H9 (cell line): ENCODE measurements around the gene MYH2. TPM values are rescaled to one million over a fixed set of nuclear protein-coding genes. Genes with fewer than 3 reads are reported as not detected.

Experiments used
- DNase-seq: peaks from one replicate; pipeline ENCODE4 v3.0.0-alpha.2; 2017
- H2AFZ ChIP-seq: one replicate; pipeline ENCODE4 v1.6.1; 2013; ENCODE audit warnings: mild to moderate bottlenecking, low read length, control low read depth, moderate library complexity
- H2AK5ac ChIP-seq: 2 replicates; pipeline ENCODE4 v1.6.1; 2013; ENCODE audit warnings: low read length, control low read depth, mixed read lengths; ENCODE audit not compliant: insufficient read length
- H2BK120ac ChIP-seq: one replicate; pipeline ENCODE4 v1.6.1; 2013; ENCODE audit warnings: low read depth, mild to moderate bottlenecking, low read length, control low read depth, inconsistent platforms; ENCODE audit not compliant: poor library complexity, severe bottlenecking
- H2BK12ac ChIP-seq: 2 replicates; pipeline ENCODE4 v1.6.1; 2013; ENCODE audit warnings: low read length, control low read depth, mixed read lengths, low read depth; ENCODE audit not compliant: insufficient read length
- H2BK15ac ChIP-seq: 2 replicates; pipeline ENCODE4 v1.6.1; 2013; ENCODE audit warnings: low read depth, low read length, control low read depth
- H2BK20ac ChIP-seq: one replicate; pipeline ENCODE4 v1.6.1; 2013; ENCODE audit warnings: low read depth, mild to moderate bottlenecking, low read length, control low read depth, inconsistent platforms; ENCODE audit not compliant: poor library complexity, severe bottlenecking
- H2BK5ac ChIP-seq: 2 replicates; pipeline ENCODE4 v1.6.1; 2013; ENCODE audit warnings: low read length, control low read depth, mixed read lengths; ENCODE audit not compliant: insufficient read length
- H3K14ac ChIP-seq: 2 replicates; pipeline ENCODE4 v1.6.1; 2013; ENCODE audit warnings: low read length, control low read depth; ENCODE audit not compliant: insufficient read depth
- H3K18ac ChIP-seq: 2 replicates; pipeline ENCODE4 v1.6.1; 2013; ENCODE audit warnings: low read depth, mild to moderate bottlenecking, mixed read lengths, low read length, control low read depth; ENCODE audit not compliant: insufficient read length
- H3K23ac ChIP-seq: 2 replicates; pipeline ENCODE4 v1.6.1; 2013; ENCODE audit warnings: low read length, control low read depth, mixed read lengths, low read depth; ENCODE audit not compliant: insufficient read length
- H3K23me2 ChIP-seq: 2 replicates; pipeline ENCODE4 v1.6.1; 2013; ENCODE audit warnings: low read depth, mild to moderate bottlenecking, mixed read lengths, low read length, control low read depth; ENCODE audit not compliant: insufficient read length, poor library complexity, severe bottlenecking
- H3K27ac ChIP-seq: 2 replicates; pipeline ENCODE4 v1.5.1; 2013; ENCODE audit warnings: low read length, control low read depth, mixed read lengths, low read depth; ENCODE audit not compliant: insufficient read length
- H3K27me3 ChIP-seq: 2 replicates; pipeline ENCODE4 v1.6.1; 2013; ENCODE audit warnings: low read length, control low read depth, inconsistent platforms; ENCODE audit not compliant: insufficient read depth
- H3K4ac ChIP-seq: 2 replicates; pipeline ENCODE4 v1.6.1; 2013; ENCODE audit warnings: low read depth, mild to moderate bottlenecking, control low read depth, inconsistent platforms, low read length, moderate library complexity
- H3K4me1 ChIP-seq: 2 replicates; pipeline ENCODE4 v1.6.1; 2013; ENCODE audit warnings: low read length, control low read depth, inconsistent platforms; ENCODE audit not compliant: insufficient read depth
- H3K4me2 ChIP-seq: 2 replicates; pipeline ENCODE4 v1.6.1; 2013; ENCODE audit warnings: low read length, control low read depth, mixed read lengths; ENCODE audit not compliant: insufficient read length, insufficient read depth
- H3K56ac ChIP-seq: 2 replicates; pipeline ENCODE4 v1.6.1; 2013; ENCODE audit warnings: low read depth, mild to moderate bottlenecking, mixed read lengths, low read length, control low read depth; ENCODE audit not compliant: insufficient read length
- H3K79me1 ChIP-seq: 2 replicates; pipeline ENCODE4 v1.6.1; 2013; ENCODE audit warnings: low read depth, mild to moderate bottlenecking, moderate library complexity, low read length, control low read depth, inconsistent platforms; ENCODE audit not compliant: insufficient read depth, poor library complexity, severe bottlenecking
- H3K79me2 ChIP-seq: 2 replicates; pipeline ENCODE4 v1.6.1; 2013; ENCODE audit warnings: low read length, control low read depth, inconsistent platforms; ENCODE audit not compliant: insufficient read depth
- H3K9ac ChIP-seq: 2 replicates; pipeline ENCODE4 v1.6.1; 2013; ENCODE audit warnings: low read length, control low read depth, mixed read lengths; ENCODE audit not compliant: insufficient read length; ENCODE audit errors: extremely low read depth
- H3K9me3 ChIP-seq: one replicate; pipeline ENCODE4 v1.6.1; 2013; ENCODE audit warnings: low read depth, low read length, inconsistent platforms; ENCODE audit not compliant: control insufficient read depth
- H3T11ph ChIP-seq: one replicate; pipeline ENCODE4 v1.6.1; 2013; ENCODE audit warnings: mild to moderate bottlenecking, low read length, control low read depth, inconsistent platforms
- H4K20me1 ChIP-seq: one replicate; pipeline ENCODE4 v1.6.1; 2013; ENCODE audit not compliant: control insufficient read depth, insufficient read length, insufficient read depth
- H4K5ac ChIP-seq: 2 replicates; pipeline ENCODE4 v1.6.1; 2013; ENCODE audit warnings: low read depth, mild to moderate bottlenecking, mixed read lengths, low read length, control low read depth; ENCODE audit not compliant: insufficient read length
- H4K8ac ChIP-seq: replicated peaks from 2 replicates; pipeline ENCODE4 v1.6.1; 2013; ENCODE audit warnings: low read length, control low read depth, mixed read lengths, low read depth; ENCODE audit not compliant: insufficient read length
- H4K91ac ChIP-seq: 2 replicates; pipeline ENCODE4 v1.6.1; 2013; ENCODE audit warnings: low read depth, mild to moderate bottlenecking, moderate library complexity, mixed read lengths, low read length, control low read depth; ENCODE audit not compliant: insufficient read length
- H3K27ac Mint-ChIP-seq, 3 experiments: 2 replicates in 2 of 3; 3 replicates in 1 of 3; pipeline ENCODE4 v1.8.0; 2020 to 2021; ENCODE audit warnings: mixed read lengths in 3 of 3, mild to moderate bottlenecking in 1 of 3, moderate library complexity in 1 of 3
- H3K27me3 Mint-ChIP-seq: 2 replicates; pipeline ENCODE4 v1.8.0; 2021; ENCODE audit warnings: low read depth, mild to moderate bottlenecking, moderate library complexity, mixed read lengths
- H3K36me3 Mint-ChIP-seq, 3 experiments: 2 replicates in 2 of 3; 3 replicates in 1 of 3; pipeline ENCODE4 v1.8.0; 2020 to 2021; ENCODE audit warnings: low read depth in 3 of 3, mixed read lengths in 3 of 3; ENCODE audit not compliant: insufficient read depth in 1 of 3
- H3K4me1 Mint-ChIP-seq, 2 experiments: 2 replicates each; pipeline ENCODE4 v1.8.0; 2020; ENCODE audit warnings: mixed read lengths in 2 of 2
- H3K4me3 Mint-ChIP-seq, 2 experiments: 2 replicates in 1 of 2; 3 replicates in 1 of 2; pipeline ENCODE4 v1.8.0; 2020 to 2021; ENCODE audit warnings: mild to moderate bottlenecking in 2 of 2, mixed read lengths in 2 of 2, moderate library complexity in 1 of 2
- H3K9me3 Mint-ChIP-seq, 2 experiments: 2 replicates in 1 of 2; 3 replicates in 1 of 2; pipeline ENCODE4 v1.8.0; 2020; ENCODE audit warnings: mild to moderate bottlenecking in 2 of 2, mixed read lengths in 2 of 2, moderate library complexity in 1 of 2
- WGBS: extraction: QIAGEN DNeasy Blood & Tissue Kit; methylation state at CpG from one replicate; pipeline ENCODE4 v1.1.7; 2013; ENCODE audit warnings: missing lambda C conversion rate, low lambda C conversion rate, mixed read lengths; ENCODE audit not compliant: insufficient read length; ENCODE audit errors: extremely low coverage; 5-methylcytosine and 5-hydroxymethylcytosine counted together
- total RNA-seq: library from RNA; stranded (reverse); gene quantifications from 2 replicates; pipeline ENCODE4 v1.2.1, GENCODE V29; 2021
- TF ChIP-seq, protein P1 (sequence below): fragments of 200-600 bp; sonication (generic); conservative IDR thresholded peaks from 3 replicates; pipeline ENCODE4 v1.8.0; 2021; ENCODE audit warnings: antibody characterized with exemption, mild to moderate bottlenecking

MYH2 gene
- total RNA-seq, 1 experiment from 2014 or later = 0.68 TPM

GRCh38 chr17:10563991-10564660 is 14.7 kb upstream of the MYH2 start:
- H3K23me2 ChIP-seq = no peaks in the 10 kb centered on the region
- H3K56ac ChIP-seq = no peak overlapping the region
- H3K4me1 ChIP-seq = no peaks in the 10 kb centered on the region
- H4K8ac ChIP-seq = no peak overlapping the region
- Mint-ChIP-seq H3K4me3 (no peak overlapping the region), H3K27ac (no peak overlapping the region), H3K4me1 (peaks cover 0 to 3% of the 10 kb centered on the region in 2 experiments; a peak in 1 of 4 replicates), H3K36me3 (peaks cover 0 to 4% (median 0%) of the 10 kb centered on the region in 3 experiments; a peak in 2 of 7 replicates), H3K9me3 (no peaks in the 10 kb centered on the region; a peak in 1 of 5 replicates), H3K27me3 (no peaks in the 10 kb centered on the region)
- no peak overlapping the region for H4K91ac ChIP-seq
- no peak overlapping the region for H2BK12ac ChIP-seq
- no peaks in the 10 kb centered on the region for H3K27me3 ChIP-seq
- H2BK20ac ChIP-seq = no peak overlapping the region
- TF ChIP-seq, protein P1, sequence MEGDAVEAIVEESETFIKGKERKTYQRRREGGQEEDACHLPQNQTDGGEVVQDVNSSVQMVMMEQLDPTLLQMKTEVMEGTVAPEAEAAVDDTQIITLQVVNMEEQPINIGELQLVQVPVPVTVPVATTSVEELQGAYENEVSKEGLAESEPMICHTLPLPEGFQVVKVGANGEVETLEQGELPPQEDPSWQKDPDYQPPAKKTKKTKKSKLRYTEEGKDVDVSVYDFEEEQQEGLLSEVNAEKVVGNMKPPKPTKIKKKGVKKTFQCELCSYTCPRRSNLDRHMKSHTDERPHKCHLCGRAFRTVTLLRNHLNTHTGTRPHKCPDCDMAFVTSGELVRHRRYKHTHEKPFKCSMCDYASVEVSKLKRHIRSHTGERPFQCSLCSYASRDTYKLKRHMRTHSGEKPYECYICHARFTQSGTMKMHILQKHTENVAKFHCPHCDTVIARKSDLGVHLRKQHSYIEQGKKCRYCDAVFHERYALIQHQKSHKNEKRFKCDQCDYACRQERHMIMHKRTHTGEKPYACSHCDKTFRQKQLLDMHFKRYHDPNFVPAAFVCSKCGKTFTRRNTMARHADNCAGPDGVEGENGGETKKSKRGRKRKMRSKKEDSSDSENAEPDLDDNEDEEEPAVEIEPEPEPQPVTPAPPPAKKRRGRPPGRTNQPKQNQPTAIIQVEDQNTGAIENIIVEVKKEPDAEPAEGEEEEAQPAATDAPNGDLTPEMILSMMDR = no peak
- H2BK15ac ChIP-seq = no peak overlapping the region
- no CpG with 5 or more reads among the region's 2 CpGs for WGBS
- H3T11ph ChIP-seq = no peak overlapping the region
- no peak overlapping the region for H3K14ac ChIP-seq
- H3K23ac ChIP-seq = no peak overlapping the region
- no peak overlapping the region for H4K5ac ChIP-seq
- H2AFZ ChIP-seq = no peak overlapping the region
- no peak overlapping the region for H2AK5ac ChIP-seq
- no peaks in the 10 kb centered on the region for H4K20me1 ChIP-seq
- H3K18ac ChIP-seq = no peak overlapping the region
- H3K4ac ChIP-seq = no peak overlapping the region
- no peaks in the 10 kb centered on the region for H3K79me2 ChIP-seq
- no peak overlapping the region for H3K4me2 ChIP-seq
- H3K27ac ChIP-seq = no peak overlapping the region
- no peak overlapping the region for H3K9ac ChIP-seq
- no peak overlapping the region for H2BK5ac ChIP-seq
- no peak for DNase-seq
- H3K79me1 ChIP-seq = no peaks in the 10 kb centered on the region
- no peak overlapping the region for H2BK120ac ChIP-seq
- no peaks in the 10 kb centered on the region for H3K9me3 ChIP-seq
